ENCODE measurements around the gene TMEM53. TPM values are rescaled to one million over a fixed set of nuclear protein-coding genes. Genes with fewer than 3 reads are reported as not detected.
A peak's percentile ranks its signal among the peaks of the same experiment; 100 is the strongest.

Gene TMEM53
- polyA plus RNA-seq, 2 donors, result 3.5 to 5.0 TPM

GRCh38 chr1:44635439-44635838, 38.8 kb downstream of the TMEM53 start:
- H3K27ac ChIP-seq (ENCODE audit: low read depth in 2 of 2, low read length in 1 of 2), result no peak overlapping the region
- H3K4me1 ChIP-seq (ENCODE audit: control insufficient read depth in 2 of 2, insufficient read depth in 2 of 2, low read length in 1 of 2), result peaks cover 0 to 14% of the 10 kb centered on the region in 2 donors
- H3K4me3 ChIP-seq (ENCODE audit: low read depth in 1 of 2, low read length in 2 of 2), result no peak overlapping the region
- 86 to 88% methylated on average over 9 of the region's 9 CpGs for WGBS, 2 donors
- no peaks in the 10 kb centered on the region for H3K9me3 ChIP-seq (ENCODE audit: control insufficient read depth in 2 of 2, insufficient read depth in 1 of 2, low read depth in 1 of 2, low read length in 1 of 2)
- no peaks in the 10 kb centered on the region for H3K27me3 ChIP-seq (ENCODE audit: control insufficient read depth in 1 of 2, insufficient read depth in 2 of 2, low read length in 2 of 2)
- H3K36me3 ChIP-seq (ENCODE audit: control insufficient read depth in 2 of 2, insufficient read depth in 2 of 2, low read length in 1 of 2), result peaks cover 23 to 39% of the 10 kb centered on the region in 2 donors

DNA sequence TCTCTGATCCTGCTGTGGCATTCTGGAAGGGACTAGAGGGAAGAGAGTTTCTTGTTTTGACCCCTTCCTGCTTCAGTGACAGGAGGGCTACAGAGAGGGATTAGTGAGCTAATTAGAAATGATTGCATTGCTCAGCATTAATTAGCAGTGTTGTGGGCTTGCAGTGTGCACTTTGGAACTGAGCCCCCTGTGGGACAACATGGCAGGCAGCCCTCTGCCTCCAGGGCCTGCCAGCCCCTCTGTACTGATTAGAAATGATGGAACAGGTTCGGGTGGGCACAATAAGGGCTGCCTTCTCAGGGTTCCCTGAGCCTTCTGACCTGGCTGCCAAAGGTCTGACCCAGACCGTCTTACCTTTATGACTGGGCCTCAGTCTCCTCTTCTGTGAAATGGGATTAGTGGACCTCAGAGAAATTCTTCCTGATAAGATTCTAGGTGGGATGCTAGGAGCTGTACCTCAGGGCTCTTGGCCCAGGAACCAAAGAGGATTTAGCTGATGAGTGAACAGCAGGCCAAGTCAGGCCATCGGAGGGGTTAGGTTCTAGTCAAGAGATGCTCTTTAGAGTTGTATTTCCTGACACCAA, 39.6 kb downstream of the TMEM53 start:
- Histone ChIP-seq H3K4me3 (ENCODE audit: low read depth in 1 of 2, low read length in 2 of 2) (no peak overlapping the region), H3K36me3 (ENCODE audit: control insufficient read depth in 2 of 2, insufficient read depth in 2 of 2, low read length in 1 of 2) (peaks cover 21 to 34% of the 10 kb centered on the region in 2 donors), H3K9me3 (ENCODE audit: control insufficient read depth in 2 of 2, insufficient read depth in 1 of 2, low read depth in 1 of 2, low read length in 1 of 2) (no peaks in the 10 kb centered on the region), H3K4me1 (ENCODE audit: control insufficient read depth in 2 of 2, insufficient read depth in 2 of 2, low read length in 1 of 2) (peaks cover 0 to 14% of the 10 kb centered on the region in 2 donors), H3K27ac (ENCODE audit: low read depth in 2 of 2, low read length in 1 of 2) (no peak overlapping the region), H3K27me3 (ENCODE audit: control insufficient read depth in 1 of 2, insufficient read depth in 2 of 2, low read length in 2 of 2) (no peaks in the 10 kb centered on the region)
- WGBS, 2 donors, result 86 to 97% methylated on average over 3 of the region's 3 CpGs

DNA sequence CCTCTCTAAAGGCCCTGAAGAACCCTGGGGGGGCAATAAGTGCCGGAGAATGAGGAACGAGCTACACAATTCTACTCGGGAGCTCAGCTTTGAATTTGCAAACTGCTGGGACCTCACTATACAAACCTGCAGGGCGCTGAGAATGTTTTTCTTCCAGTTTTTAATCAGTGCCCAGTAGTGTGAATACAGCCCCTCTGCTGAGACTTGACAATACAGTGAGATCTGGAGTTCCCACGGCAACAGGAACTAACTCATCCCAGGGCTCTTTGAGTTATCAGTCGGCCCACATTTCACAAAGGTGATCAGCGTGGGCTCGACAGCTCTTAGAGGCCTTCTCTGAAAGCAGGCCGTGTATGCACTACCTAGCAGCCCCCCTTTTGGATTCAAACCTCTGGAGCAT, 41.7 kb downstream of the TMEM53 start:
- H3K4me3 ChIP-seq (ENCODE audit: low read depth in 1 of 2, low read length in 2 of 2), result peak overlapping the region; percentile 62 to 74
- no peaks in the 10 kb centered on the region for H3K27me3 ChIP-seq (ENCODE audit: control insufficient read depth in 1 of 2, insufficient read depth in 2 of 2, low read length in 2 of 2)
- no peaks in the 10 kb centered on the region for H3K9me3 ChIP-seq (ENCODE audit: control insufficient read depth in 2 of 2, insufficient read depth in 1 of 2, low read depth in 1 of 2, low read length in 1 of 2)
- 15 to 18% methylated on average over 9 of the region's 9 CpGs for WGBS, 2 donors
- H3K4me1 ChIP-seq (ENCODE audit: control insufficient read depth in 2 of 2, insufficient read depth in 2 of 2, low read length in 1 of 2), result peaks cover 0 to 14% of the 10 kb centered on the region in 2 donors
- peaks cover 21 to 32% of the 10 kb centered on the region in 2 donors for H3K36me3 ChIP-seq (ENCODE audit: control insufficient read depth in 2 of 2, insufficient read depth in 2 of 2, low read length in 1 of 2)
- H3K27ac ChIP-seq (ENCODE audit: low read depth in 2 of 2, low read length in 1 of 2), result peak overlapping the region; percentile 71 to 95

GRCh38 chr1:44631647-44632539, 42.4 kb downstream of the TMEM53 start:
- no peaks in the 10 kb centered on the region for H3K27me3 ChIP-seq (ENCODE audit: control insufficient read depth in 1 of 2, insufficient read depth in 2 of 2, low read length in 2 of 2)
- 0 to 1% methylated on average over 71 to 88 of the region's 88 CpGs for WGBS, 2 donors
- peaks cover 15 to 26% of the 10 kb centered on the region in 2 donors for H3K36me3 ChIP-seq (ENCODE audit: control insufficient read depth in 2 of 2, insufficient read depth in 2 of 2, low read length in 1 of 2)
- H3K27ac ChIP-seq (ENCODE audit: low read depth in 2 of 2, low read length in 1 of 2), result peak overlapping the region; percentile 94 to 95
- H3K9me3 ChIP-seq (ENCODE audit: control insufficient read depth in 2 of 2, insufficient read depth in 1 of 2, low read depth in 1 of 2, low read length in 1 of 2), result no peaks in the 10 kb centered on the region
- peaks cover 0 to 14% of the 10 kb centered on the region in 2 donors for H3K4me1 ChIP-seq (ENCODE audit: control insufficient read depth in 2 of 2, insufficient read depth in 2 of 2, low read length in 1 of 2)
- H3K4me3 ChIP-seq (ENCODE audit: low read depth in 1 of 2, low read length in 2 of 2), result peak overlapping the region; percentile 62 to 74

DNA sequence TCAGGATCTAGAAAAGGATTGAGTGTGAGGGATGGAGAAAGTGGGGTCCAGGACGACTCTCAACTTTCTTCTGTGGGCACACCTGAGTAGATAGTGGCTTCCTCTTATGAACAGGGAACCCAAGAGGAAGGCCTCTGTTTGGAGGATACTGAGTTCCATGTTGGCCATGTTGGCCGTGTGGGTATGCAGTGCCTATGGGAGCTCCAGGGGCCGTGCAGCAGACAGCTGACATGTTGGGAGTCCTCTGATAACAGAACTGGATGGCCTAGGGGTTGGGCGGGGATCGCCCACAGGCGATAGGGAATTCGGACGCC, 43.0 kb downstream of the TMEM53 start:
- Histone ChIP-seq H3K9me3 (ENCODE audit: control insufficient read depth in 2 of 2, insufficient read depth in 1 of 2, low read depth in 1 of 2, low read length in 1 of 2) (no peaks in the 10 kb centered on the region), H3K27ac (ENCODE audit: low read depth in 2 of 2, low read length in 1 of 2) (peak overlapping the region; percentile 94 to 95), H3K4me3 (ENCODE audit: low read depth in 1 of 2, low read length in 2 of 2) (peak overlapping the region; percentile 62 to 74), H3K27me3 (ENCODE audit: control insufficient read depth in 1 of 2, insufficient read depth in 2 of 2, low read length in 2 of 2) (no peaks in the 10 kb centered on the region), H3K36me3 (ENCODE audit: control insufficient read depth in 2 of 2, insufficient read depth in 2 of 2, low read length in 1 of 2) (peaks cover 10 to 20% of the 10 kb centered on the region in 2 donors), H3K4me1 (ENCODE audit: control insufficient read depth in 2 of 2, insufficient read depth in 2 of 2, low read length in 1 of 2) (peaks cover 0 to 14% of the 10 kb centered on the region in 2 donors)
- 16% methylated on average over 8 of the region's 8 CpGs for WGBS, 2 donors

- Histone ChIP-seq H3K4me3 (ENCODE audit: low read depth in 1 of 2, low read length in 2 of 2) (no peak overlapping the region), H3K27ac (ENCODE audit: low read depth in 2 of 2, low read length in 1 of 2) (no peak overlapping the region), H3K36me3 (ENCODE audit: control insufficient read depth in 2 of 2, insufficient read depth in 2 of 2, low read length in 1 of 2) (peaks cover 0 to 9% of the 10 kb centered on the region in 2 donors), H3K9me3 (ENCODE audit: control insufficient read depth in 2 of 2, insufficient read depth in 1 of 2, low read depth in 1 of 2, low read length in 1 of 2) (no peaks in the 10 kb centered on the region), H3K27me3 (ENCODE audit: control insufficient read depth in 1 of 2, insufficient read depth in 2 of 2, low read length in 2 of 2) (no peaks in the 10 kb centered on the region), H3K4me1 (ENCODE audit: control insufficient read depth in 2 of 2, insufficient read depth in 2 of 2, low read length in 1 of 2) (peaks cover 0 to 14% of the 10 kb centered on the region in 2 donors)
- WGBS, 2 donors, result 93 to 96% methylated on average over 2 of the region's 2 CpGs
Measured at GRCh38 chr1:44630116-44630515, 44.2 kb downstream of the TMEM53 start.

GRCh38 chr1:44628962-44629756, 45.1 kb downstream of the TMEM53 start:
- 76 to 82% methylated on average over 5 of the region's 5 CpGs for WGBS, 2 donors

DNA sequence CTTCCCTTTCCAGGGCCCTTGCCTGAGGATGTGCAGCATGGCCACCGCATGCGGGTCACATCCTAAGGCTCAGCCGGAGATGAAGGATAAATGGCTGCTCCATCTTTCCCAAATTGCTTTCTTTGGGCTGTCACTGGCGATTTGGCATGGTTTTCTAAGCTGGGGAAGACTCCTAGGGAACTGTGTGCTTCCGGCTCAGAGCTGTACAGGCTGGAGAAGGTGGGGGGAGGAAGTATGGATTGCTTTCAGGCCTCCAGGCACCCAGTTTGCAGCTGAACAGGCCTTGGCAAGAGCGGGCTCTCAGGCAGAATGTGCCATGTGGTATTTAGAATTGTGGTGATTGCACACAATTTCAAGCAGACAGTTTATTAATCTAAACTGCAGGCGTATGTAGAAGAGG, 48.9 kb downstream of the TMEM53 start:
- no peaks in the 10 kb centered on the region for H3K4me1 ChIP-seq (ENCODE audit: control insufficient read depth in 2 of 2, insufficient read depth in 2 of 2, low read length in 1 of 2)
- WGBS, 2 donors, result 80 to 88% methylated on average over 7 of the region's 7 CpGs
- no peaks in the 10 kb centered on the region for H3K27me3 ChIP-seq (ENCODE audit: control insufficient read depth in 1 of 2, insufficient read depth in 2 of 2, low read length in 2 of 2)
- no peak overlapping the region for H3K4me3 ChIP-seq (ENCODE audit: low read depth in 1 of 2, low read length in 2 of 2)
- H3K27ac ChIP-seq (ENCODE audit: low read depth in 2 of 2, low read length in 1 of 2), result no peak overlapping the region
- no peaks in the 10 kb centered on the region for H3K9me3 ChIP-seq (ENCODE audit: control insufficient read depth in 2 of 2, insufficient read depth in 1 of 2, low read depth in 1 of 2, low read length in 1 of 2)
- no peaks in the 10 kb centered on the region for H3K36me3 ChIP-seq (ENCODE audit: control insufficient read depth in 2 of 2, insufficient read depth in 2 of 2, low read length in 1 of 2)

More at GRCh38 chr1:44628962-44629756, 45.1 kb downstream of the TMEM53 start:
- Histone ChIP-seq H3K36me3 (ENCODE audit: control insufficient read depth in 2 of 2, insufficient read depth in 2 of 2, low read length in 1 of 2) (peaks cover 0 to 6% of the 10 kb centered on the region in 2 donors), H3K4me1 (ENCODE audit: control insufficient read depth in 2 of 2, insufficient read depth in 2 of 2, low read length in 1 of 2) (peaks cover 0 to 14% of the 10 kb centered on the region in 2 donors), H3K27ac (ENCODE audit: low read depth in 2 of 2, low read length in 1 of 2) (no peak overlapping the region), H3K9me3 (ENCODE audit: control insufficient read depth in 2 of 2, insufficient read depth in 1 of 2, low read depth in 1 of 2, low read length in 1 of 2) (no peaks in the 10 kb centered on the region), H3K4me3 (ENCODE audit: low read depth in 1 of 2, low read length in 2 of 2) (no peak overlapping the region), H3K27me3 (ENCODE audit: control insufficient read depth in 1 of 2, insufficient read depth in 2 of 2, low read length in 2 of 2) (no peaks in the 10 kb centered on the region)

GRCh38 chr1:44624268-44624901, 49.9 kb downstream of the TMEM53 start:
- Histone ChIP-seq H3K36me3 (ENCODE audit: control insufficient read depth in 2 of 2, insufficient read depth in 2 of 2, low read length in 1 of 2) (no peaks in the 10 kb centered on the region), H3K4me1 (ENCODE audit: control insufficient read depth in 2 of 2, insufficient read depth in 2 of 2, low read length in 1 of 2) (no peaks in the 10 kb centered on the region), H3K4me3 (ENCODE audit: low read depth in 1 of 2, low read length in 2 of 2) (no peak overlapping the region), H3K27ac (ENCODE audit: low read depth in 2 of 2, low read length in 1 of 2) (no peak overlapping the region), H3K9me3 (ENCODE audit: control insufficient read depth in 2 of 2, insufficient read depth in 1 of 2, low read depth in 1 of 2, low read length in 1 of 2) (no peaks in the 10 kb centered on the region), H3K27me3 (ENCODE audit: control insufficient read depth in 1 of 2, insufficient read depth in 2 of 2, low read length in 2 of 2) (no peaks in the 10 kb centered on the region)
- WGBS, 2 donors, result 89 to 91% methylated on average over 12 of the region's 12 CpGs
